Prostate gland (tissue), 2 donors: ENCODE measurements around the gene GIPC1.

ENCODE experiments used
- CTCF ChIP-seq, 4 experiments: fragments of 200-600 bp in 2 of 4; fragments of 450-650 bp in 2 of 4; sonication (generic) in 2 of 4; IDR thresholded peaks; 1 replicate in 3 of 4; 2 replicates in 1 of 4; pipeline ENCODE4 v1.5.1; 2016 to 2019; ENCODE audit warnings: antibody characterized with exemption in 4 of 4, mild to moderate bottlenecking in 2 of 4, moderate library complexity in 2 of 4
- POLR2AphosphoS5 ChIP-seq: sonication (generic); formaldehyde crosslinking; IDR thresholded peaks from one replicate; pipeline ENCODE4 v1.6.1; 2017; ENCODE audit warnings: antibody characterized with exemption

GRCh38 chr19:14479975-14480699 lies 15.8 kb downstream of the GIPC1 start:
- TF ChIP-seq CTCF (IDR thresholded peaks at IDR 0.05) (peak in 3 of 4 experiments; percentile 40 to 69 (median 51)), POLR2AphosphoS5 (no peak)
